GM10266 (cell line): ENCODE results near the gene SERPINA4.

Source experiments
- DNase-seq: peaks from one replicate; pipeline ENCODE4 v3.0.0; 2012; ENCODE audit errors: extremely low spot score
- TF ChIP-seq, protein P1 (sequence below): IDR thresholded peaks from 2 replicates; pipeline ENCODE4 v1.5.1; 2012; ENCODE audit warnings: mild to moderate bottlenecking, low read depth; ENCODE audit not compliant: control insufficient read depth, insufficient read depth; ENCODE audit errors: missing control alignments

SERPINA4 gene

DNA sequence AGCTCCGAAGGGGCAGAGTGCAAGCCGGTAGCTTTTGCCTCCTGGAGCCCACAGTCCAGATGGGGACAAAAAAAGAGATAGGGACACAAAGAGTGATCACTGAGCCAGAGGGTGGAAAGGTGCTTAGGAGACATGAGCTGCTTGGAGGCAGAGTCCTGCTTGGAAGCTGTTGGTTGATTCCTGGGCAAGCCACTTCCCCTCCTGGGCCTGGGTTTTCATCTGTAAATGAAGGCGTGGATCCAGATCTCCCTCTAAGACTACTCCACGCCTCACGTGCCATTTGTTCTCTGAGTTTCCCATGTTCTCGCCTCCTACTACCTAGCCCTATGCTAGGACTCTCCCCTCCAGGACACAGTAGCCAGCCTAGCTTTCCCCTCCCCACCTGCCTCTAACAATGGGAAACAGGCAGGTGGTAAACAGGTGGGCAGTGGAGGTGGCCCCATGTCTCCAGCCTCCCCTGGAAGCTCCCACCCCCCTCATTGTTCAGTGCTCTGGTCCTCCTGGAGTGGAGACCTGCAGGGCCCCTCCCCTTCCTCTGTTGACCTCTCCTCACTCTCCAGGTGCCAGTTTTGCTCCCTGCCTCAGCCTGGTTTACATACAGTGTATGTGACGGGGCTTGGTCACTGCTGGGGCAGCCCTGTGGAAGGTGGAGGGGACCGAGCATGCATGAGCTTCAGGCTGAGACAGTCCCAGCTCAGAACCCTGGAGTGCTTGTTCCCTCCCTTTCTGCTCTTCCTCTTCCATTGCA lies 54.8 kb downstream of the SERPINA4 start:
- DNase-seq = no peak

DNA sequence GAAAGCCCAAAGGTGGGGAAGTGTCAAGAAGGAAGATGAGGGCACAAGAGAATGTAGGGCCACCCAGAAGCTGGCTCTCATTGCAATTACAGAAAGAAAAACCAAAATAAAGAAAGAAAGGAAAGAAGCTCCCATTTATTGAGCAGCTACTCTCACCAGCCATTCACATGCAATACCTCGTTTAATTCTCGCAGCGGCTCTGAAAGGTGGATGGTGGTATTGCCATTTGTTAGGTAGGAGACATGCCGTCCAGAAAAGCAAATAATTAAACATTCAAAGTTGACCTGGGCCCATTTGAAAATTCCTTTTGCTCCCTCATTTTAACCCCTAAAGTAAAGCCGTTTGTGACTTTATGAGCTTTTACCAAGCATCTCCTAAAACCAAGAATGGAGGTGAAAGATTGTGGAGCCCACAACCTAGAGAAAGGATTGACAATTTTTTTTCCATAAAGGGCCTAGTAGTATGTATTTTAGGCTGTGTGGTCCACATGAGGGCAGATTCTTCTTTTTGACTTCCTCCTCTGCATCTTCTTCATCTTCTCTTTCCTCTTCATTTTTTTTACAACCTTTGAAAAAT lies 56.2 kb downstream of the SERPINA4 start:
- DNase-seq = no peak
- TF ChIP-seq, protein P1, sequence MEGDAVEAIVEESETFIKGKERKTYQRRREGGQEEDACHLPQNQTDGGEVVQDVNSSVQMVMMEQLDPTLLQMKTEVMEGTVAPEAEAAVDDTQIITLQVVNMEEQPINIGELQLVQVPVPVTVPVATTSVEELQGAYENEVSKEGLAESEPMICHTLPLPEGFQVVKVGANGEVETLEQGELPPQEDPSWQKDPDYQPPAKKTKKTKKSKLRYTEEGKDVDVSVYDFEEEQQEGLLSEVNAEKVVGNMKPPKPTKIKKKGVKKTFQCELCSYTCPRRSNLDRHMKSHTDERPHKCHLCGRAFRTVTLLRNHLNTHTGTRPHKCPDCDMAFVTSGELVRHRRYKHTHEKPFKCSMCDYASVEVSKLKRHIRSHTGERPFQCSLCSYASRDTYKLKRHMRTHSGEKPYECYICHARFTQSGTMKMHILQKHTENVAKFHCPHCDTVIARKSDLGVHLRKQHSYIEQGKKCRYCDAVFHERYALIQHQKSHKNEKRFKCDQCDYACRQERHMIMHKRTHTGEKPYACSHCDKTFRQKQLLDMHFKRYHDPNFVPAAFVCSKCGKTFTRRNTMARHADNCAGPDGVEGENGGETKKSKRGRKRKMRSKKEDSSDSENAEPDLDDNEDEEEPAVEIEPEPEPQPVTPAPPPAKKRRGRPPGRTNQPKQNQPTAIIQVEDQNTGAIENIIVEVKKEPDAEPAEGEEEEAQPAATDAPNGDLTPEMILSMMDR = no peak

More for the DNA sequence above, 54.8 kb downstream of the SERPINA4 start:
- TF ChIP-seq, protein P1 = no peak

DNA sequence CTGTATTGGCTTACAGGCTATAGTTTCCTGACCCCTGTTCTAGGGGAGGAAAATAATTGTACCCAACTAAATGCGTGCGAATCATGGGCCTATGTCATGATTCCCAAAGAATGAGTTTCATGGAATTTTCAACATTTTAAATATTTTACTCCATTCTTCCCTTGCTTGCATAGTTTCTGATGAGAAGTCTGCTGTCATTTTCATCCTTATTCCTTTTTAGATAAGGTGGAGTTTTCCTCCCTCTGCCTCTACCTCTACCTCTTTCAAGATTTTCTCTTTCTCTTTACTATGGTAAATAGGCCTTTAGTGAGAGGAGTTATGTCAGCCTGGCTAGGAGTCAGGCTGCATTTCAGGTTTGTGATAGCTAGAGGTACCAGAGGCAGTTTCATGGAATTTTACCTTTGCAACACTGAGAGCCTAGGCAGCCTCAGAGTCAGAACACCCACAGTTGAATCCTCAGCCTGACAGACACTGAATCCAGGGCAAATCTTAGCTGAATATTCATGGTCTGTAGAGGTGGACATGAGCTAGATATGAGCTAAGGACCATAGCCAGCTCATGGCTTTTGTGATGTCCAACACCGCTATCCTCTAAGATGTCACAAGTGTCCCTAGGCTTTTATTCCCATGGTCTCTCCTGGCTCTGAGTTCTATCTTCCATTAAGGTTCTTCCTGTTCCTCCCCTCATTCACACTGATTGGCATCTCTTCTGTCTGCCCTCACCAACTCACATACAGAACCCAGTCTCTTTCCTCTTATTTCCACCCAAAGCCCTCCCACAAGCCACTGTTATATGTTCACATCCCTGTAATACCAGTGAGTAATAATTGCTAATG lies 57.0 kb downstream of the SERPINA4 start:
- no peak for DNase-seq
- TF ChIP-seq, protein P1 = no peak

DNA sequence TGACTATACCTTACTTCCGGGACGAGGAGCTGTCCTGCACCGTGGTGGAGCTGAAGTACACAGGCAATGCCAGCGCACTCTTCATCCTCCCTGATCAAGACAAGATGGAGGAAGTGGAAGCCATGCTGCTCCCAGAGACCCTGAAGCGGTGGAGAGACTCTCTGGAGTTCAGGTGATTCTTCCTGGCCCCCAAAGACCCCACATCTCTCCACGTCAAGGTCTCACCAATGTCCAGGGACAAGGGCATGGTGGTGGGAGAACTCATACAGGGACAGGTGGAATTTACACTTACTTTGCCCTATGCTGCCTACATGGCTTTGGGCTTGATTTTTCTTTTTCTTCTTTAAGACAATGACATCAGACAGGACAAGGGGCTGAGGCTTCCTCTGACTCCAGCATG lies 58.1 kb downstream of the SERPINA4 start:
- TF ChIP-seq, protein P1 = no peak
- DNase-seq = no peak
